ENCODE data around the gene LIPK.
"Not testable (repeated sequence)": the region's sequence is repeated elsewhere in the genome, so short reads cannot be mapped to it uniquely, and the experiment has no call there.

LIPK gene

GRCh38 chr10:88705958-88706357 lies at the start of gene LIPK:
Gene LIPK, plus strand, starts transcription at chr10:88706249. Its CDS starts 18,295 bp downstream, at chr10:88724544.
- Mint-ChIP-seq H3K4me3 (no peak within 1 kb of the TSS), H3K4me1 (no peaks in the 10 kb centered on the region), H3K36me3 (no peaks in the 10 kb centered on the region), H3K27me3 (no peaks in the 10 kb centered on the region), H3K9me3 (no peaks in the 10 kb centered on the region), H3K27ac (no peak within 1 kb of the TSS)
- DNase-seq (ENCODE audit: low spot score in 2 of 2) = no peak
- ATAC-seq (ENCODE audit: low read depth) = no peak

- H3K9me3 Mint-ChIP-seq = peaks cover under 1% of the 10 kb centered on the region
- H3K36me3 Mint-ChIP-seq = no peaks in the 10 kb centered on the region
- H3K27me3 Mint-ChIP-seq = peaks cover 4% of the 10 kb centered on the region
- no peak for ATAC-seq (ENCODE audit: low read depth)
- no peak for DNase-seq (ENCODE audit: low spot score in 2 of 2)
- no peak overlapping the region for H3K27ac Mint-ChIP-seq
- H3K4me1 Mint-ChIP-seq = no peaks in the 10 kb centered on the region
- no peak overlapping the region for H3K4me3 Mint-ChIP-seq
These were observed 48.1 kb upstream of the LIPK start for GRCh38 chr10:88657901-88658300.

GRCh38 chr10:88659725-88660597 lies 46.1 kb upstream of the LIPK start:
- Mint-ChIP-seq H3K9me3 (peaks cover 5% of the 10 kb centered on the region), H3K36me3 (no peaks in the 10 kb centered on the region), H3K27ac (no peak overlapping the region), H3K4me3 (no peak overlapping the region), H3K27me3 (peaks cover 7% of the 10 kb centered on the region), H3K4me1 (no peaks in the 10 kb centered on the region)
- DNase-seq (ENCODE audit: low spot score in 2 of 2) (no peak), ATAC-seq (ENCODE audit: low read depth) (no peak)

- H3K27me3 Mint-ChIP-seq = peaks cover 7% of the 10 kb centered on the region
- H3K27ac Mint-ChIP-seq = no peak overlapping the region
- no peak for DNase-seq (ENCODE audit: low spot score in 2 of 2)
- H3K9me3 Mint-ChIP-seq = peaks cover 5% of the 10 kb centered on the region
- H3K36me3 Mint-ChIP-seq = no peaks in the 10 kb centered on the region
- ATAC-seq (ENCODE audit: low read depth) = no peak
- H3K4me1 Mint-ChIP-seq = no peaks in the 10 kb centered on the region
- H3K4me3 Mint-ChIP-seq = no peak overlapping the region
These were observed 45.5 kb upstream of the LIPK start for GRCh38 chr10:88660598-88660884.

GRCh38 chr10:88661018-88661417 lies 45.0 kb upstream of the LIPK start:
- H3K4me1 Mint-ChIP-seq = no peaks in the 10 kb centered on the region
- H3K27me3 Mint-ChIP-seq = peaks cover 7% of the 10 kb centered on the region
- H3K9me3 Mint-ChIP-seq = peaks cover 5% of the 10 kb centered on the region
- no peak overlapping the region for H3K4me3 Mint-ChIP-seq
- DNase-seq (ENCODE audit: low spot score in 2 of 2) = no peak
- no peak for ATAC-seq (ENCODE audit: low read depth)
- H3K27ac Mint-ChIP-seq = no peak overlapping the region
- H3K36me3 Mint-ChIP-seq = no peaks in the 10 kb centered on the region

GRCh38 chr10:88661577-88661976 lies 44.5 kb upstream of the LIPK start:
- ATAC-seq (ENCODE audit: low read depth) (no peak), DNase-seq (ENCODE audit: low spot score in 2 of 2) (no peak)
- H3K36me3 Mint-ChIP-seq = no peaks in the 10 kb centered on the region
- peaks cover 7% of the 10 kb centered on the region for H3K27me3 Mint-ChIP-seq
- H3K27ac Mint-ChIP-seq = no peak overlapping the region
- H3K9me3 Mint-ChIP-seq = peaks cover 5% of the 10 kb centered on the region
- H3K4me3 Mint-ChIP-seq = no peak overlapping the region
- H3K4me1 Mint-ChIP-seq = no peaks in the 10 kb centered on the region

GRCh38 chr10:88663153-88663552 lies 42.9 kb upstream of the LIPK start:
- not testable (repeated sequence) for ATAC-seq (ENCODE audit: low read depth); H3K27me3 Mint-ChIP-seq; H3K4me1 Mint-ChIP-seq; DNase-seq (ENCODE audit: low spot score in 2 of 2); H3K36me3 Mint-ChIP-seq; H3K9me3 Mint-ChIP-seq; H3K27ac Mint-ChIP-seq; H3K4me3 Mint-ChIP-seq

GRCh38 chr10:88664142-88664541 lies 41.9 kb upstream of the LIPK start, which contains the start of gene LIPF:
Gene LIPF, plus strand, starts transcription at chr10:88664442. Its CDS starts 2,856 bp downstream, at chr10:88667298.
- peaks cover 10% of the 10 kb centered on the region for H3K27me3 Mint-ChIP-seq
- no peaks in the 10 kb centered on the region for H3K36me3 Mint-ChIP-seq
- H3K4me3 Mint-ChIP-seq = no peak within 1 kb of the TSS
- DNase-seq (ENCODE audit: low spot score in 2 of 2) (no peak), ATAC-seq (ENCODE audit: low read depth) (no peak)
- H3K4me1 Mint-ChIP-seq = no peaks in the 10 kb centered on the region
- H3K9me3 Mint-ChIP-seq = peaks cover 5% of the 10 kb centered on the region
- H3K27ac Mint-ChIP-seq = no peak within 1 kb of the TSS

- H3K27ac Mint-ChIP-seq = no peak overlapping the region
- no peak for ATAC-seq (ENCODE audit: low read depth)
- peaks cover 3% of the 10 kb centered on the region for H3K4me1 Mint-ChIP-seq
- no peaks in the 10 kb centered on the region for H3K9me3 Mint-ChIP-seq
- no peak overlapping the region for H3K4me3 Mint-ChIP-seq
- no peak for DNase-seq (ENCODE audit: low spot score in 2 of 2)
- H3K36me3 Mint-ChIP-seq = no peaks in the 10 kb centered on the region
- H3K27me3 Mint-ChIP-seq = peaks cover 4% of the 10 kb centered on the region
These were observed 37.6 kb upstream of the LIPK start for GRCh38 chr10:88668465-88668864.

GRCh38 chr10:88670497-88670896 lies 35.6 kb upstream of the LIPK start:
- H3K36me3 Mint-ChIP-seq = no peaks in the 10 kb centered on the region
- no peak overlapping the region for H3K27ac Mint-ChIP-seq
- no peak overlapping the region for H3K4me3 Mint-ChIP-seq
- H3K4me1 Mint-ChIP-seq = peaks cover 3% of the 10 kb centered on the region
- peaks cover 4% of the 10 kb centered on the region for H3K27me3 Mint-ChIP-seq
- no peaks in the 10 kb centered on the region for H3K9me3 Mint-ChIP-seq
- DNase-seq (ENCODE audit: low spot score in 2 of 2) (no peak), ATAC-seq (ENCODE audit: low read depth) (no peak)

GRCh38 chr10:88672041-88672440 lies 34.0 kb upstream of the LIPK start:
- no peak overlapping the region for H3K4me3 Mint-ChIP-seq
- peaks cover 3% of the 10 kb centered on the region for H3K4me1 Mint-ChIP-seq
- ATAC-seq (ENCODE audit: low read depth) (no peak), DNase-seq (ENCODE audit: low spot score in 2 of 2) (no peak)
- no peaks in the 10 kb centered on the region for H3K36me3 Mint-ChIP-seq
- H3K27me3 Mint-ChIP-seq = peaks cover 4% of the 10 kb centered on the region
- no peak overlapping the region for H3K27ac Mint-ChIP-seq
- no peaks in the 10 kb centered on the region for H3K9me3 Mint-ChIP-seq

GRCh38 chr10:88676283-88677060 lies 29.6 kb upstream of the LIPK start:
- ATAC-seq (ENCODE audit: low read depth) (no peak), DNase-seq (ENCODE audit: low spot score in 2 of 2) (no peak)
- no peaks in the 10 kb centered on the region for H3K27me3 Mint-ChIP-seq
- no peaks in the 10 kb centered on the region for H3K9me3 Mint-ChIP-seq
- H3K4me1 Mint-ChIP-seq = no peaks in the 10 kb centered on the region
- H3K27ac Mint-ChIP-seq = no peak overlapping the region
- H3K36me3 Mint-ChIP-seq = no peaks in the 10 kb centered on the region
- H3K4me3 Mint-ChIP-seq = no peak overlapping the region

- no peak for ATAC-seq (ENCODE audit: low read depth)
- Mint-ChIP-seq H3K4me1 (no peaks in the 10 kb centered on the region), H3K27me3 (peaks cover 3% of the 10 kb centered on the region), H3K4me3 (no peak overlapping the region), H3K9me3 (no peaks in the 10 kb centered on the region), H3K27ac (no peak overlapping the region), H3K36me3 (no peaks in the 10 kb centered on the region)
- DNase-seq (ENCODE audit: low spot score in 2 of 2) = no peak
These were observed 25.1 kb upstream of the LIPK start for GRCh38 chr10:88680958-88681357.

GRCh38 chr10:88682491-88682890 lies 23.6 kb upstream of the LIPK start:
- ATAC-seq (ENCODE audit: low read depth) = no peak
- H3K36me3 Mint-ChIP-seq = no peaks in the 10 kb centered on the region

More at GRCh38 chr10:88682491-88682890, 23.6 kb upstream of the LIPK start:
- no peaks in the 10 kb centered on the region for H3K4me1 Mint-ChIP-seq
- no peak overlapping the region for H3K27ac Mint-ChIP-seq
- no peak overlapping the region for H3K4me3 Mint-ChIP-seq
- no peak for DNase-seq (ENCODE audit: low spot score in 2 of 2)
- H3K27me3 Mint-ChIP-seq = peaks cover 3% of the 10 kb centered on the region
- H3K9me3 Mint-ChIP-seq = no peaks in the 10 kb centered on the region

All from memory B cell (primary cell).